ENCODE data around the gene NPC1. TPM values are rescaled to one million over a fixed set of nuclear protein-coding genes. Genes with fewer than 3 reads are reported as not detected.

The NPC1 gene
- total RNA-seq, 1 donor from 2014 or later, result 43.3 TPM

DNA sequence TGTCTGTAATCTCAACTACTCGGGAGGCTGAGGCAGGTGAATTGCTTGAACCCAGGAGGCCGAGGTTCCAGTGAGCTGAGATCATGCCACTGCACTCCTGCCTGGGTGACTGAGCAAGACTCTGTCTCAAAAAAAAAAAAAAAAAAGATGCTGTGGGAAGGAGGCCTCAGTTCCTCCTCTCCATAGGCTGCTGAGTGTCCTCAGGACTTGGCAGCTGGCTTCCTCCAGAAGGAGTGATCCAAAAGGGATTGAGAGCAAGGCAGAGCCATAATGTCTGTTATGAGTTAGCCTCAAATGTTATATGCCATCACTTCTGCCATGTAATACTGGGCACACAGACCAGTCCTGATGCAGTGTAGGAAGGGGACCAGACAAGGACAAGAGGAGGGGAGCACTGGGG, 6.6 kb upstream of the NPC1 start:
- no peak overlapping the region for H3K27ac Mint-ChIP-seq
- DNase-seq (ENCODE audit: extremely low spot score, unreplicated experiment), result no peak
- H3K4me1 Mint-ChIP-seq (ENCODE audit: unreplicated experiment), result no peaks in the 10 kb centered on the region
- no peak overlapping the region for H3K4me3 Mint-ChIP-seq
- peaks cover 6% of the 10 kb centered on the region for H3K27me3 Mint-ChIP-seq
- TF ChIP-seq, protein P1, sequence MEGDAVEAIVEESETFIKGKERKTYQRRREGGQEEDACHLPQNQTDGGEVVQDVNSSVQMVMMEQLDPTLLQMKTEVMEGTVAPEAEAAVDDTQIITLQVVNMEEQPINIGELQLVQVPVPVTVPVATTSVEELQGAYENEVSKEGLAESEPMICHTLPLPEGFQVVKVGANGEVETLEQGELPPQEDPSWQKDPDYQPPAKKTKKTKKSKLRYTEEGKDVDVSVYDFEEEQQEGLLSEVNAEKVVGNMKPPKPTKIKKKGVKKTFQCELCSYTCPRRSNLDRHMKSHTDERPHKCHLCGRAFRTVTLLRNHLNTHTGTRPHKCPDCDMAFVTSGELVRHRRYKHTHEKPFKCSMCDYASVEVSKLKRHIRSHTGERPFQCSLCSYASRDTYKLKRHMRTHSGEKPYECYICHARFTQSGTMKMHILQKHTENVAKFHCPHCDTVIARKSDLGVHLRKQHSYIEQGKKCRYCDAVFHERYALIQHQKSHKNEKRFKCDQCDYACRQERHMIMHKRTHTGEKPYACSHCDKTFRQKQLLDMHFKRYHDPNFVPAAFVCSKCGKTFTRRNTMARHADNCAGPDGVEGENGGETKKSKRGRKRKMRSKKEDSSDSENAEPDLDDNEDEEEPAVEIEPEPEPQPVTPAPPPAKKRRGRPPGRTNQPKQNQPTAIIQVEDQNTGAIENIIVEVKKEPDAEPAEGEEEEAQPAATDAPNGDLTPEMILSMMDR (conservative IDR thresholded peaks at IDR 0.05), result no peak
- no peaks in the 10 kb centered on the region for H3K9me3 Mint-ChIP-seq
- H3K36me3 Mint-ChIP-seq, result no peaks in the 10 kb centered on the region

DNA sequence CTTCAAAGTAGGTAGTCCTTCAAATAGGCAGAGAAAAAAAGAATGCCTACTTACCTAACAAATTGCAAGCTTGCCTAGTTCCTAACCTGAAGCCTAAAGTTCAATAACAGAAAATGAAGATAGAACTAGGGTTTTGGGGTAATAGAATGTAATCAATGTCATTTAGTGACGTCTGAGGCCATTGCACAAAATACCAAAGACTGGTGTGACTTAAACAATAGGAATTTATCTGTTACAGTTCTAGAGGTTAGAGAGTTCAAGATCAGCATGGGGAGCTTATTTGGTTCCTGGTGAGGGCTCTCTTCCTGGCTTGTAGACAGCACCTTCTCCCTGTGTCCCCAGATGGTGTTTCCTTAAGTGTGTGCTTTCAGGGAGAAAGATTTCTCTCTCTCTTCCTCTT, 4.7 kb upstream of the NPC1 start:
- TF ChIP-seq, protein P1 (conservative IDR thresholded peaks at IDR 0.05), result no peak

DNA sequence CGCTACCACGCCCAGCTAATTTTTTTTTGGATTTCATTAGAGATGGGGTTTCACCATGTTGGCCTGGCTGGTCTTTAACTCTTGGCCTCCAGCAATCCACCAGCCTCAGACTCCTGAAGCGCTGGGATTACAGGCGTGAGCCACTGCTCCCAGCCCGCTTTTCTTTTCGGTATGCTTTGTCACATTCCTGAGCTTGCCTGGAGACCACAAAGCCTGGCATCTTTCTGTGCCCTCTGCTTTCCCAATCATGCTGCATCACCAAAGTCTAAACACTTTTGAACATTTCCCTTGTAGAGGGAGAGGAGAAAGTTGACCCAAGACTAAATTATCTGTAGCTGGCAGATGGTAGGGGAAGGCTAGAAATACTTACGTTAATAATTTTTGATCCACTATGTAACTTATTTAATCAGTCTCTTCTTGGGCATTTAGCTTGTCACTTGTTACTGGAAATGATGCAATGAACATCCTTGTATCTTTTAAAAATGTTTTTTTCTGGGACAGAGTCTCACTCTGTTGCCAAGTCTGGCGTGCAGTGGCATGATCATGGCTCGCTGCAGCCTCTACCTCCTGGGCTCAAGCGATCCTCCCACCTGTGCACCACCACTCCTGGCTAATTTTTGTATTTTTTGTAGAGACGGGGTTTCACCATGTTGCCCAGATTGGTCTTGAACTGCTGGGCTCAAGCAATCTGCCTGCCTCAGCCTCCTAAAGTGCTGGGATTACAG, 2.7 kb upstream of the NPC1 start:
- H3K4me3 Mint-ChIP-seq, result no peak overlapping the region
- H3K27me3 Mint-ChIP-seq, result peaks cover 12% of the 10 kb centered on the region
- H3K27ac Mint-ChIP-seq, result no peak overlapping the region
- H3K9me3 Mint-ChIP-seq, result no peaks in the 10 kb centered on the region
- DNase-seq (ENCODE audit: extremely low spot score, unreplicated experiment), result no peak
- TF ChIP-seq, protein P1 (conservative IDR thresholded peaks at IDR 0.05), result no peak
- peaks cover 9% of the 10 kb centered on the region for H3K4me1 Mint-ChIP-seq (ENCODE audit: unreplicated experiment)
- H3K36me3 Mint-ChIP-seq, result no peaks in the 10 kb centered on the region

More for the DNA sequence above, 4.7 kb upstream of the NPC1 start:
- H3K27me3 Mint-ChIP-seq, result peaks cover 12% of the 10 kb centered on the region
- no peaks in the 10 kb centered on the region for H3K4me1 Mint-ChIP-seq (ENCODE audit: unreplicated experiment)
- no peak overlapping the region for H3K27ac Mint-ChIP-seq
- no peaks in the 10 kb centered on the region for H3K36me3 Mint-ChIP-seq
- no peak for DNase-seq (ENCODE audit: extremely low spot score, unreplicated experiment)
- no peak overlapping the region for H3K4me3 Mint-ChIP-seq
- H3K9me3 Mint-ChIP-seq, result no peaks in the 10 kb centered on the region

DNA sequence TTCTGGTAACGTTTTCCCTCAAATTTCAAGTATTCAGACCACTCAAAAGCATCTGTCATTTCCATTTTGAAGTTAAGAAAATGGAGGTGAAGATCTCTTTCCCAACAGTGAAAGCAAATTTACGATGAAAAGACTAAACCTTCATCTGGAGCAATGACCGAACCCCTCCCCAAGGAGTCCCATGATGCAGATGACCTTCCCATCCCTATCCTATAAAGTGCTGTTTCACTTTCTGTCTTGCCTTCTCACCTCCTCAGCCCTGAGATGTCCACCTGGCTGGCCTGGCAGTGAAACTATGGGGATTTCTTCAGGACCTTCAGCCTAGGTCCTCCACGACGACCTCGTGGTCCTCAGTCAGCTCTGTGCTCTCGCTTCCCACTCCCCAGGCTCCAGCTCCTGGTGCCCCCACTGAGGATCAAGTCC, 925 bp upstream of the NPC1 start:
- Mint-ChIP-seq H3K4me3 (peak overlapping the region; percentile 94), H3K9me3 (no peaks in the 10 kb centered on the region), H3K27ac (peak overlapping the region; percentile 99), H3K4me1 (ENCODE audit: unreplicated experiment) (peaks cover 20% of the 10 kb centered on the region), H3K36me3 (no peaks in the 10 kb centered on the region), H3K27me3 (peaks cover 12% of the 10 kb centered on the region)
- TF ChIP-seq, protein P1 (conservative IDR thresholded peaks at IDR 0.05), result peak; percentile 4
- DNase-seq (ENCODE audit: extremely low spot score, unreplicated experiment), result no peak

DNA sequence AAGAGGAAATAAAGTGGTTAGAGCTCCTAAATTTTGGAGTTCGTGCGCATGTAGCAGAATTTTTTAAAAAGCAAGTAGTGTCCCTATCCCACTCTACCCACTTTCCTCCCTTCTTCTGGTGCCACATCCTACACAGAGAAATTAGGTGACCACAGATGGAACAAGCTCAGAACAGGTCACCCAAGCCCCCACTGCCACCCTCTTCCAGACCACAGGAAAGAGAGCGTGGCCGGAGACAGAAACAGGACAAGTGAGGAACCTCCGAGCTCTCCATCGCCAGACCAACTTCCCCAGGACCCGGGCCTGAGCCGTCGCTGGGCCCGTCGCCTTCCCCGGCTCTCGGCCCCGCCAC, 433 bp downstream of the NPC1 start:
- Mint-ChIP-seq H3K4me3 (peak overlapping the region; percentile 94), H3K36me3 (peaks cover 4% of the 10 kb centered on the region), H3K9me3 (no peaks in the 10 kb centered on the region), H3K27ac (peak overlapping the region; percentile 99), H3K27me3 (peaks cover 12% of the 10 kb centered on the region), H3K4me1 (ENCODE audit: unreplicated experiment) (peaks cover 31% of the 10 kb centered on the region)
- DNase-seq (ENCODE audit: extremely low spot score, unreplicated experiment), result no peak
- TF ChIP-seq, protein P1 (conservative IDR thresholded peaks at IDR 0.05), result no peak
